Stimulated activated effector memory CD8-positive, alpha-beta T cell treated with anti-CD3 and anti-CD28 coated beads, Interleukin-12 subunit alpha, Interleukin-12 subunit beta, amount 100 ng/mL, for 72 hours (primary cell): ENCODE measurements around the gene POLD3.
A peak's percentile ranks its signal among the peaks of the same experiment; 100 is the strongest.
"Not testable (repeated sequence)": the region's sequence is repeated elsewhere in the genome, so short reads cannot be mapped to it uniquely, and the experiment has no call there.

Experiments used
- ATAC-seq: fragments of 150-1000 bp; cut with Tn5 transposase; 2 replicates; pipeline ENCODE4 v1.10.0; 2021
- DNase-seq, 2 donors: peaks; one replicate each; pipeline ENCODE4 v3.0.0; 2021 to 2022; ENCODE audit warnings: low spot score in 2 of 2
- H3K27ac Mint-ChIP-seq: one replicate; pipeline ENCODE4 v1.8.0; 2022; ENCODE audit warnings: mild to moderate bottlenecking, mixed read lengths
- H3K36me3 Mint-ChIP-seq: one replicate; pipeline ENCODE4 v1.8.0; 2022; ENCODE audit warnings: mild to moderate bottlenecking, mixed read lengths
- H3K4me1 Mint-ChIP-seq: one replicate; pipeline ENCODE4 v1.8.0; 2022; ENCODE audit warnings: mixed read lengths
- H3K4me3 Mint-ChIP-seq: one replicate; pipeline ENCODE4 v1.8.0; 2022; ENCODE audit warnings: mild to moderate bottlenecking, mixed read lengths
- H3K9me3 Mint-ChIP-seq: one replicate; pipeline ENCODE4 v1.8.0; 2022; ENCODE audit warnings: mixed read lengths

Gene POLD3

DNA sequence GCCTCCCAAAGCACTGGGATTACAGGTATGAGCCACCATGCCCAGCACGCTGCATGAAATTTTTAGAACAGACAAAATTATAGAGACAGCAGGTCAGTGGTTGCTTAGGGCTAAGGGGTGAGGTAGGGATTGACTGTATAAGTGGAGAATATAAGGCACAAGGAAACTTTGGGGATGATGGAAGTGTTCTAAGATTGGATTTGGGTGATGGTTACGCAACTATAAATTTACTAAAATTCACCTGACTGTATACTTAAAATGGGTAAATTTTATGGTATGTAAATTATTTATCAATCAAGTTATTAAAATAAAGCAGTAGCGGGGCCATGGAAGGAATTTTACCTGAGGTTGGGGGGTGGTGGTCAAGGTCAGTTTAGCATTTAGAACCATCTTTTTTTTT, 16.4 kb upstream of the POLD3 start:
- H3K9me3 Mint-ChIP-seq = no peaks in the 10 kb centered on the region
- DNase-seq = no peak
- H3K4me1 Mint-ChIP-seq = no peaks in the 10 kb centered on the region
- H3K27ac Mint-ChIP-seq = no peak overlapping the region
- H3K4me3 Mint-ChIP-seq = no peak overlapping the region
- no peaks in the 10 kb centered on the region for H3K36me3 Mint-ChIP-seq
- no peak for ATAC-seq

DNA sequence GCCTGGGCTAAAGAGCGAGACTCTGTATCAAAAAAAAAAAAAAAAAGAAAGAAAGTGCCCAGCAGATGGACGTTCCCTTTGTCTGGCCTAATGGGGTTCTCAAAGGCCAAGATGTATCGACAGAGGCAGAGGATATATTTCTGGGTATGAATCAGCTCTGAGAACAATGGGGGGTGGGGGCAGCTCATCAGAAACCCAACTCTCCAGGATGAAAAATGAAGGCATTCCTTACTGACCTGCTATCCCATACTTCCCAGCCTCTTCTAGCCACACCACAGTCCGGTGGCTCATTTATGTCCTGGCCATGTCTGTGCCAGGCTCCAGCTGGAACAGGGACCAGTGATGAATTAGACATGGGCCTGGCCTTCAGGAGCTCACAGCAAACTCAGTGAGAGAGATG, 15.2 kb upstream of the POLD3 start:
- H3K4me1 Mint-ChIP-seq = no peaks in the 10 kb centered on the region
- no peak for DNase-seq
- no peak overlapping the region for H3K4me3 Mint-ChIP-seq
- no peaks in the 10 kb centered on the region for H3K36me3 Mint-ChIP-seq
- no peaks in the 10 kb centered on the region for H3K9me3 Mint-ChIP-seq
- no peak for ATAC-seq
- H3K27ac Mint-ChIP-seq = no peak overlapping the region

- Mint-ChIP-seq H3K9me3 (no peaks in the 10 kb centered on the region), H3K4me3 (no peak overlapping the region), H3K4me1 (no peaks in the 10 kb centered on the region), H3K27ac (no peak overlapping the region), H3K36me3 (no peaks in the 10 kb centered on the region)
- DNase-seq (no peak), ATAC-seq (no peak)
These were observed 14.6 kb upstream of the POLD3 start for GRCh38 chr11:74577624-74578396.

GRCh38 chr11:74579577-74580270, 12.7 kb upstream of the POLD3 start:
- Mint-ChIP-seq H3K4me1 (no peaks in the 10 kb centered on the region), H3K36me3 (no peaks in the 10 kb centered on the region), H3K9me3 (no peaks in the 10 kb centered on the region), H3K4me3 (no peak overlapping the region), H3K27ac (no peak overlapping the region)
- ATAC-seq (no peak), DNase-seq (no peak)

DNA sequence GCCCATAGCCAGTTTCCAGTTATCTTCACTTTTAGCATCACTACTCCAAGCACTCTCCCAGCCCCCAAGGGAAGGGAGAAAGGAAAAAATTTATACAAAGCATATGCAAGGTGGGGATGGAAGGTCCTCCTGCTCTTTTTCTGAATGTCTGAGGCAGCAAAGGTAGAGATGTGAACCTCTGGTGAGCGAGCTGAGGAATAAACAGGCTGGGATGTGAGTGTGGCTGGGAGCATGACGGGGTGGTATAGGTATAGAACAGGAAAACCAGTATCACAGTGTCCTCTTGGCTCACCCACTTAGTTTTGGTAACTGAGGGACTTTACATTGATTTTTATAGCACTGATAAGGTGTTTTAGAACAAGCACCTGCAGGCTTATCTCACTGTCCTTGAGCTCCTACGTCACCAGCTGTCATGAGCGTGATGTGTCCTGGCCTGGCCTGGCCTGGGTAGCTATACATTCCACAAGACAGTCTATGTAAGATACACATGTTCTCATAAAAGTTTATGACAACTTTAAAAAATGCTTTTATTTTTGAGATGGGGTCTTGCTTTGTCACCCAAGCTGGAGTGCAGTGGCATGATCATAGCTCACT, 10.3 kb upstream of the POLD3 start:
- no peak overlapping the region for H3K27ac Mint-ChIP-seq
- ATAC-seq = no peak
- no peaks in the 10 kb centered on the region for H3K9me3 Mint-ChIP-seq
- no peak for DNase-seq
- no peaks in the 10 kb centered on the region for H3K36me3 Mint-ChIP-seq
- H3K4me1 Mint-ChIP-seq = no peaks in the 10 kb centered on the region
- no peak overlapping the region for H3K4me3 Mint-ChIP-seq

DNA sequence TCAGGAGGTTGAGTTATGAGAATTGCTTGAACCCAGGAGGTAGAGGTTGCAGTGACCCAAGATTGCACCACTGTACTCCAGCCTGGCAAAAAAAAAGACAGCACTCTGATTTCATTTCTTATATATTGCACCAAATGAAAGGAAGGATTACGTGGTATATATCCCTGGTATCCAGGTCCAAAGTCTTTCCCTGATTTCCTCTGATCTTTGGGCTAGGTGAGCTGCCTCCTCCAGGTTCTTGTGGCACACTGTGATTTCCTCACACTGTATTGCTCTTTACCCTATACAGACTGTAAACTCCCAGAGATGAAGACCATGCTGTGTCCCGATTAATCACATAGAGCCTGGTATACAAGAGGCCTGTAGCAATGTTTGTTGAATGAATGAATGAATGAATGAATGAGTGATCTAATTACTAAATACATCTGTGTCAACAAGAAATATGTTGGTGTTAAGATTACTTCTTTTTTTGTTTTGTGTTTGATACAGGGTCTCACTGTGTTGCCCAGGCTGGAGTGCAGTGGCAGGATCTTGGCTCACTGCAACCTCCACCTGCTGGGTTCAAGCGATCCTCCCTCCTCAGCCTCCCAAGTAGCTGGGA, 9.3 kb upstream of the POLD3 start:
- Mint-ChIP-seq H3K27ac (no peak overlapping the region), H3K9me3 (no peaks in the 10 kb centered on the region)

GRCh38 chr11:74590492-74590891, 1.9 kb upstream of the POLD3 start:
- H3K4me1 Mint-ChIP-seq = peaks cover 22% of the 10 kb centered on the region
- H3K9me3 Mint-ChIP-seq, ATAC-seq, H3K4me3 Mint-ChIP-seq, DNase-seq, H3K27ac Mint-ChIP-seq: not testable (repeated sequence)
- H3K36me3 Mint-ChIP-seq = peaks cover 23% of the 10 kb centered on the region

More for the DNA sequence above, 9.3 kb upstream of the POLD3 start:
- Mint-ChIP-seq H3K4me3 (no peak overlapping the region), H3K4me1 (no peaks in the 10 kb centered on the region), H3K36me3 (no peaks in the 10 kb centered on the region)
- DNase-seq (no peak), ATAC-seq (no peak)

GRCh38 chr11:74592063-74592440, 330 bp upstream of the POLD3 start:
- DNase-seq = no peak
- Mint-ChIP-seq H3K27ac (peak overlapping the region; percentile 96), H3K36me3 (peaks cover 39% of the 10 kb centered on the region), H3K9me3 (no peaks in the 10 kb centered on the region), H3K4me1 (peaks cover 22% of the 10 kb centered on the region), H3K4me3 (peak overlapping the region; percentile 95)
- no peak for ATAC-seq

DNA sequence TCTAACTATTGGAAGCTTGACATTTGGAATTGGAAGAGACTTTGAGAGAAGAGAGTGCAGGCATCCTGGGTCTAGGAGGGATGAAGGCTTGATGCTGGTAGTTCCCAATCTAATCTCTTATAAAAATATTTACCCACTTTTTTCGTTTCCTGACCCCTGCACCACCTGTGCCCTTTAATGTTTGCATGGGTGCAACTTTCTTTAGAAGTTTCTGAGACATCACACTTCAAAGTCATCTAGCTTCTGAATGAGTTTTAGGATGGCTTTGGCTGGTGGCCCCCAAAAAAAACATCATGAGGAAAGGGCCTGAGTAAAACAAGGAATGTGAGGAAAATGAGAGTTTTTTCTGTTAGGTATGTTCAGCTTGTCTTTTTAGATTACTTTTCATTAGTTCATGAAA, 1.1 kb downstream of the POLD3 start:
- H3K36me3 Mint-ChIP-seq = peaks cover 51% of the 10 kb centered on the region
- ATAC-seq (no peak), DNase-seq (no peak)
- H3K4me1 Mint-ChIP-seq = peaks cover 27% of the 10 kb centered on the region
- H3K4me3 Mint-ChIP-seq = peak overlapping the region; percentile 95
- H3K27ac Mint-ChIP-seq = peak overlapping the region; percentile 96
- H3K9me3 Mint-ChIP-seq = no peaks in the 10 kb centered on the region

DNA sequence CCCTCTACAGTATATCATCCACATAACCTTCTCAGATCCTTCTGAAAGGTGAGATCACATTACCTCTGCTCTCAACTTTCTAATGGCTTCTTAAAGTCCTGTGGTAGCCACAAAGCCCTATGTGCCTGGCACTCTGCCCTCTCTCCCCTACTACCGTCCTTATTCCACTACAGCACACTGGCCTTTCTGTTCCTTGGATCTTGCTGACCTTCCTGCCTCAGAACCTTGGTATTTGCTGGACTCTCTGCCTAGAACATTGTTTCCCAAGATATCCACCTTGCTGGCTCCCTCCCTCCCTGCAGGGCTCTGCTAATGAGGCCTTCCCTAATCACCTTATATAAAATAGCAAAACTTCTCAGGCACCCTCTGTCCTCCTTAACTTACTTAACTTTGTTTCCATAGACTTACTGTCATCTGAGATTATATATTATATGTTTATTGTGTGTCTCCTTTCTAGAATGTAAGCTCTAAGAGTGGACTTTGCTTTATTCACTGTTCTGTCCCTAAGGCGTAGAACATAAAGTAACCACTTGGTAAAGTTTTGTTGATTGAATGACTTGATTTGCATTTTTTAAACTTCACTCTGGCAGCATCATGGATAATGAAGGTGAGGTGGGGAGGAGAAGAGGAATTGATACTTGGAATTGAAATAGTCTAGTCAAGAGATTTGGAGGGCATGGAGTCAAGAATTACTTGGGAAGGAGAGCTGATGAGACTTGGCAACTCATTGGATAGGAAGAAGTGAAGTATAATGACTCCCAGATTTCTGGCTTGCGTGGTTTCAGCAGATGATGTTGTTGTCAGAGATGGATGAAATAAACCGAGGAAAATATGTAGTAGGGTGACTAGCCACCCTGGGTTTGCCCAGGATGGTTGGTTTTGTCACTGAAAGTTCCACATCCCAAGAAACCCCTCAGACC, 10.5 kb downstream of the POLD3 start:
- H3K9me3 Mint-ChIP-seq = no peaks in the 10 kb centered on the region
- H3K4me3 Mint-ChIP-seq = no peak overlapping the region
- H3K27ac Mint-ChIP-seq = no peak overlapping the region
- H3K36me3 Mint-ChIP-seq = peaks cover 20% of the 10 kb centered on the region
- peaks cover 1% of the 10 kb centered on the region for H3K4me1 Mint-ChIP-seq
- no peak for DNase-seq
- no peak for ATAC-seq

GRCh38 chr11:74603845-74604244, 11.5 kb downstream of the POLD3 start:
- Mint-ChIP-seq H3K4me3 (no peak overlapping the region), H3K27ac (no peak overlapping the region)
- DNase-seq = no peak

DNA sequence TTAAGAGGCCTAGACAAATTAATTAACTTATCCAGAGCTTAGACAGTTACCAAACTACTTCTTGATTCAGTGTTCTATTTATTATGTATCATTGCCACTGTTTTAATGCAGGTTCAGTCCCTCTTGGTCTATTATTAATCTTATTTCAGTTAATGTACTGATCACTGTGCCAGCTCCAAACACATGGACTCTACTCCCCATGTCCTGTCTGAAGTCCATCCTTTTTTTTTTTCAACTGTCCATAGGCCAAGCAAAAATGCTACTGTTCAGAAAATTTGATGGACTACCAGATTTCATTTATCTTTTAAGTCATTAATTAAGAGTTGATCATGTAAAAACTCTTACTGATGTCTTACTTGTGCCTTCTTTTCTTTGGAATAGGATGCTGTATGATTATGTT, 11.9 kb downstream of the POLD3 start:
- no peak for DNase-seq
- no peaks in the 10 kb centered on the region for H3K4me1 Mint-ChIP-seq
- no peaks in the 10 kb centered on the region for H3K9me3 Mint-ChIP-seq
- H3K4me3 Mint-ChIP-seq = no peak overlapping the region
- no peak for ATAC-seq
- peaks cover 6% of the 10 kb centered on the region for H3K36me3 Mint-ChIP-seq
- H3K27ac Mint-ChIP-seq = no peak overlapping the region

More at GRCh38 chr11:74603845-74604244, 11.5 kb downstream of the POLD3 start:
- Mint-ChIP-seq H3K4me1 (no peaks in the 10 kb centered on the region), H3K9me3 (no peaks in the 10 kb centered on the region), H3K36me3 (peaks cover 11% of the 10 kb centered on the region)
- no peak for ATAC-seq

DNA sequence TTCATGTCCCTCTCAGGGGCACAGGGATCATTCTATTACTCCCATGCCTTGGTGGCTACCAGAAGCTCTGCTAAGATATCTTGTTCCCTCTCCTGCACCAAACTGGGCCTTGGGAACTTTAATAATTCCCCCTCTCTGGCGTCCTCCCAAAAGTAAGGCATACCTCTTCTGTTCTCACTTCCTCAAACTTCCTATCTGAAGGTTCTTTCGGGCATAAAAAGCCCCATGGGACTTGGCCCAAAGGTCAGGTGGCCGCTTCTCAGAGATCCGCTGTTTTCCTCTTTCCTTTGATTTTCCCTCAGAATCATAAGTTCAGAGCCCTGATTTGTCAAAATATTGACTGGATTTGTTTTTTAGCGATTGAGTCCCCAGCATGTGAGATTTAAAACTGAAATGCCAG, 13.0 kb downstream of the POLD3 start:
- ATAC-seq (no peak), DNase-seq (no peak)
- Mint-ChIP-seq H3K4me1 (no peaks in the 10 kb centered on the region), H3K27ac (no peak overlapping the region), H3K36me3 (no peaks in the 10 kb centered on the region), H3K9me3 (no peaks in the 10 kb centered on the region), H3K4me3 (no peak overlapping the region)

DNA sequence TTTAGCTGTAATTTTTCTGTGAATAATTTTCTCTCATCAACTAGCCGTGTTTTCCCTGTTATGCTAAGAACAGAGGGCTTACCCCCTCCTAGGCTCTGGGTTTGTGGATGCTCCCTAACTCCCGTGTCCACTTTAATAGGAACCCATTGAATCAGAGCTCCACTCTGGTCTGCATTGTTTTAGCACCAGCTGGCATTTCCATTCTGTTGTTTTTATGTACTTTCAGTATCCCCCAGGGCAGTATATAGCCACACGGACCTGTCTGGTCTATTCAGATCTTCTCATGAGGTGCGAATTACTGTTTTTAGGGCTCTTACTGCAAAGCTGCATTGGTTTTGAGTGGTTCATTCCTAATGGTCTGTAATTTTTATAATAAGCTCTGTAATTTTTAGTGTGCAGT, 16.0 kb downstream of the POLD3 start:
- no peak overlapping the region for H3K4me3 Mint-ChIP-seq
- H3K36me3 Mint-ChIP-seq = no peaks in the 10 kb centered on the region
- no peak for DNase-seq
- no peak for ATAC-seq
- no peaks in the 10 kb centered on the region for H3K4me1 Mint-ChIP-seq
- no peak overlapping the region for H3K27ac Mint-ChIP-seq
- no peaks in the 10 kb centered on the region for H3K9me3 Mint-ChIP-seq

DNA sequence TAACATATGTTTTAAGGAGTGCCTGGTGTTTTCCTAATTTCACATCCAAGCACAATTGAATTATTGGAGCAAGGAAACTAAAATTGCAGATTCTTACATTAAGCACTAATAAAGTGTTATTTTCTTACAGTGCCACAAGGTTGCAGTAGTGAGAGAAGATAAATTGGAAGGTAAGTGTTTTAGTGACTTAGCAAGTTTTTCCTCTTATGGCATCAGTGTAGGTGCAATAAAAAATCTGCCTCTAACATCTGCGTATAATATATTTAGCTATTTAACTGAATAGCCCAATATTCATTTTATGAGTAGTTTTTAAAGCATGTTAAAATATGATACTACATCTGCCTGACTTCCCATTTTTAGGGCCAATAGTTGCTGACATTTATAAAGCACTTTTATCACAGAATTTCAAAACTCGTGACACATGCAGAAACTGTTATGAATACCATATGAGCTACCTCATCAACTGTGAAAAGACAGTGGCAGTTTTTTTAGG, 19.0 kb downstream of the POLD3 start:
- Mint-ChIP-seq H3K27ac (no peak overlapping the region), H3K9me3 (no peaks in the 10 kb centered on the region), H3K36me3 (peaks cover 6% of the 10 kb centered on the region), H3K4me3 (no peak overlapping the region), H3K4me1 (no peaks in the 10 kb centered on the region)
- DNase-seq = no peak
- ATAC-seq = no peak
